IMR-90 (cell line): ENCODE data around the gene ARL6IP6.

Experiments used
- MAZ ChIP-seq: IDR thresholded peaks from 2 replicates; pipeline ENCODE4 v1.6.1; 2012; ENCODE audit warnings: low read depth, mild to moderate bottlenecking, low read length, improper control_type of control experiment, moderate library complexity, borderline replicate concordance
- MXI1 ChIP-seq: IDR thresholded peaks from 2 replicates; pipeline ENCODE4 v1.6.1; 2012; ENCODE audit warnings: low read depth, mild to moderate bottlenecking, low read length, moderate library complexity, borderline replicate concordance
- POLR2A ChIP-seq: IDR thresholded peaks from 2 replicates; pipeline ENCODE4 v1.6.1; 2012; ENCODE audit warnings: mild to moderate bottlenecking, low read depth, low read length
- RAD21 ChIP-seq: IDR thresholded peaks from 2 replicates; pipeline ENCODE4 v1.6.1; 2012; ENCODE audit warnings: low read length, improper control_type of control experiment
- RCOR1 ChIP-seq: IDR thresholded peaks from 2 replicates; pipeline ENCODE4 v1.6.1; 2012; ENCODE audit warnings: mild to moderate bottlenecking, low read length, improper control_type of control experiment; ENCODE audit not compliant: insufficient replicate concordance
- SMC3 ChIP-seq: fragments of 150-350 bp; IDR thresholded peaks from 2 replicates; pipeline ENCODE4 v1.6.1; 2016; ENCODE audit warnings: low read depth, mild to moderate bottlenecking, antibody characterized with exemption, low read length, moderate library complexity
- TF ChIP-seq, protein P1 (sequence below): conservative IDR thresholded peaks from 2 replicates; pipeline ENCODE4 v1.5.1; 2012; ENCODE audit warnings: mild to moderate bottlenecking, low read depth, low read length, improper control_type of control experiment
- TF ChIP-seq, protein P2 (sequence below): fragments of 150-350 bp; IDR thresholded peaks from 2 replicates; pipeline ENCODE4 v1.6.1; 2017; ENCODE audit warnings: mild to moderate bottlenecking, antibody characterized with exemption, low read length, low read depth

DNA sequence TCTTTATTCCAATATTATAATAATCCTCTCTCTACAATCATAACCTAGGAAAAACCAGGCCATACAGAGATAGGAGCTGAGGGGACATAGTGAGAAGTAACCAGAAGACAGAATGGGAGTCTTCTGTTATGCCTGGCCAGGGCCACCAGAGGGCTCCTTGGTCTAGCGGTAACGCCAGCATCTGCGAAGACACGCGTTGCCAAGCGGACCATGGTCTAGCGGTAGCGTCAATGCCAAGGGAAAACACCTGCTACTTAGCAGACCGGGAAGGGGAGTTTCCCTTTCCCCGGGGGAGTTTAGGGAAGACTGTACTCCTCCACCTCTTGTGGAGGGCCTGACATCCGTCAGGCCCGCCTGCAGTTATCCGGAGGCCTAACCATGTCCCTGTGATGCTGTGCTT, 36.6 kb downstream of the ARL6IP6 start:
- TF ChIP-seq, protein P1, sequence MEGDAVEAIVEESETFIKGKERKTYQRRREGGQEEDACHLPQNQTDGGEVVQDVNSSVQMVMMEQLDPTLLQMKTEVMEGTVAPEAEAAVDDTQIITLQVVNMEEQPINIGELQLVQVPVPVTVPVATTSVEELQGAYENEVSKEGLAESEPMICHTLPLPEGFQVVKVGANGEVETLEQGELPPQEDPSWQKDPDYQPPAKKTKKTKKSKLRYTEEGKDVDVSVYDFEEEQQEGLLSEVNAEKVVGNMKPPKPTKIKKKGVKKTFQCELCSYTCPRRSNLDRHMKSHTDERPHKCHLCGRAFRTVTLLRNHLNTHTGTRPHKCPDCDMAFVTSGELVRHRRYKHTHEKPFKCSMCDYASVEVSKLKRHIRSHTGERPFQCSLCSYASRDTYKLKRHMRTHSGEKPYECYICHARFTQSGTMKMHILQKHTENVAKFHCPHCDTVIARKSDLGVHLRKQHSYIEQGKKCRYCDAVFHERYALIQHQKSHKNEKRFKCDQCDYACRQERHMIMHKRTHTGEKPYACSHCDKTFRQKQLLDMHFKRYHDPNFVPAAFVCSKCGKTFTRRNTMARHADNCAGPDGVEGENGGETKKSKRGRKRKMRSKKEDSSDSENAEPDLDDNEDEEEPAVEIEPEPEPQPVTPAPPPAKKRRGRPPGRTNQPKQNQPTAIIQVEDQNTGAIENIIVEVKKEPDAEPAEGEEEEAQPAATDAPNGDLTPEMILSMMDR, result no peak
- TF ChIP-seq, protein P2, sequence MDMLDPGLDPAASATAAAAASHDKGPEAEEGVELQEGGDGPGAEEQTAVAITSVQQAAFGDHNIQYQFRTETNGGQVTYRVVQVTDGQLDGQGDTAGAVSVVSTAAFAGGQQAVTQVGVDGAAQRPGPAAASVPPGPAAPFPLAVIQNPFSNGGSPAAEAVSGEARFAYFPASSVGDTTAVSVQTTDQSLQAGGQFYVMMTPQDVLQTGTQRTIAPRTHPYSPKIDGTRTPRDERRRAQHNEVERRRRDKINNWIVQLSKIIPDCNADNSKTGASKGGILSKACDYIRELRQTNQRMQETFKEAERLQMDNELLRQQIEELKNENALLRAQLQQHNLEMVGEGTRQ, result no peak
- no peak for TF ChIP-seq SMC3
- TF ChIP-seq MAZ, result no peak
- TF ChIP-seq RCOR1, result no peak
- TF ChIP-seq POLR2A, result no peak
- no peak for TF ChIP-seq MXI1
- TF ChIP-seq RAD21, result no peak
